Endometrial microvascular endothelial cells (primary cell): Measurements from ENCODE around the gene LRRC28. TPM values are rescaled to one million over a fixed set of nuclear protein-coding genes. Genes with fewer than 3 reads are reported as not detected.
"Not testable (repeated sequence)": the region's sequence is repeated elsewhere in the genome, so short reads cannot be mapped to it uniquely, and the experiment has no call there.

Source experiments
- in situ Hi-C: cut with HindIII; loops from 2 replicates; pipeline ENCODE4 v1.10.0; 2017; ENCODE audit warnings: low sequenced_read_pairs, low pct_unique_long_range_greater_than_20kb; ENCODE audit errors: inconsistent ontology term
- total RNA-seq: library from RNA; depleted of rRNA; stranded (reverse); fragments of >200 nt; gene quantifications from one replicate; pipeline ENCODE4 v1.2.3, GENCODE V29; 2015; ENCODE audit errors: inconsistent ontology term

LRRC28 gene
- 20.9 TPM for total RNA-seq

GRCh38 chr15:99250857-99251841, at the start of gene LRRC28:
LRRC28 (plus strand) TSS chr15:99251481; CDS start chr15:99255958, 4,477 bp downstream.
- in situ Hi-C loops = no loop called here

- in situ Hi-C loops = no loop called here
Measured at GRCh38 chr15:99202176-99202552, 49.1 kb upstream of the LRRC28 start.

- in situ Hi-C loops = no loop called here
Measured at GRCh38 chr15:99207672-99208071, 43.6 kb upstream of the LRRC28 start.

DNA sequence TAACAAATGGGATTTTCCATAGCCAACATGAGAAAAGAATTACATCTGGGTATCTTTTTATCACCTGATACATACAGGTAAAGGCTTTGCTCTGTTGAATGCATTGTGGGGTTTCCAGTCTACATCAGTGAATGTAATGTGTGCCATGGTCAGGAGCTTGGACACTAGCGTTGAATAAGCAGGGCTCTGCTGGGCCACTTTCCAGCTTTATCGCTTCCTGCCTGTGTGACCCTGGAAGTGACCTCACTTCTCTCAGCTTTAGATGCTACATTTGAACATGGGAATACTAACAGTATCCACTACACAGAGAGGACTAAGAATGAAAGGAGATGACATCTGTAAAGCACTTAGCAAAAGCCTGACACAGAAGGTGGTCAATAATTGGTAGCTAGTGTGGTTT, 42.0 kb upstream of the LRRC28 start:
- in situ Hi-C loops = no loop called here

DNA sequence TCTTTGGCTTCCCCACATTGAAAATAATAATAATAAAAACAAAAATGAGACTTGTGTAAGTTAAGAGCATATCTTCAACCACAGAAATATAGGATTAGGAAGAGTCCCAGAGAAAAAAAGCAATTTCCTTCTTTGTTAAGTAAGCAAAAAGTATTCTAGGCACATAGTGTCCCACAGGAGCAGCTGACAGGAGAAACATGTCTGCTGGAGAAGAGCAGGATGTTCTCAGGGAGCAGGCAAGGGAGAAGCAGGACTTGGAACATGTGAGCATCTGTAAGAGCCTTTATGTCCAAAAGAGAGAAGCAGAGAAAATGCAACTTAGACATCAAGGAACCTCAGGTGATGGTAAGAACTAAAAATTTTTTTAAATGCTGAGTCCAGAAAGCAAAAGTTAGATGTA, 40.9 kb upstream of the LRRC28 start:
- in situ Hi-C loops = loop anchor here (10.0 kb wide), 1 partner anchor 86 kb away; no protein-coding TSS in a partner anchor

DNA sequence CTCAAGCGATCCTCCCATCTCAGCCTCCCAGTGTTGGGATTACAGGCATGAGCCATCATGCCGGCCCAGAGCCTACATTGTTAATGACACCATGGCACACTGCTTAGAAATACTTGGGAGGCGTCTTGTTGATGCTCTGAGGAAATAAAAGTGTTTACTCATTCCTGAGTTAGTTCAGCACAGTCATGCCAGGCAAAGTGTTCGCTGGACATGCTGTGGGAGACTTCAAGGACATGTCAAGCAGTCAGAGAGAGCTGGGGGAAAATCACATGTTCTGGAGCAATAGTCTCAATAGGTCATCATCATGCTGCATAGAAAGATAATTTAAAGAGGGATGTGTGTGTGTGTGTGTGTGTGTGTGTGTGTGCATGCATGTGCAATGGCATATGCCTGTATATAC, 39.4 kb upstream of the LRRC28 start:
- in situ Hi-C loops = loop anchor here (10.0 kb wide), 1 partner anchor 87 kb away; no protein-coding TSS in a partner anchor

GRCh38 chr15:99212406-99212805, 38.9 kb upstream of the LRRC28 start:
- in situ Hi-C loops = loop anchor here (10.0 kb wide), 1 partner anchor 88 kb away; no protein-coding TSS in a partner anchor

DNA sequence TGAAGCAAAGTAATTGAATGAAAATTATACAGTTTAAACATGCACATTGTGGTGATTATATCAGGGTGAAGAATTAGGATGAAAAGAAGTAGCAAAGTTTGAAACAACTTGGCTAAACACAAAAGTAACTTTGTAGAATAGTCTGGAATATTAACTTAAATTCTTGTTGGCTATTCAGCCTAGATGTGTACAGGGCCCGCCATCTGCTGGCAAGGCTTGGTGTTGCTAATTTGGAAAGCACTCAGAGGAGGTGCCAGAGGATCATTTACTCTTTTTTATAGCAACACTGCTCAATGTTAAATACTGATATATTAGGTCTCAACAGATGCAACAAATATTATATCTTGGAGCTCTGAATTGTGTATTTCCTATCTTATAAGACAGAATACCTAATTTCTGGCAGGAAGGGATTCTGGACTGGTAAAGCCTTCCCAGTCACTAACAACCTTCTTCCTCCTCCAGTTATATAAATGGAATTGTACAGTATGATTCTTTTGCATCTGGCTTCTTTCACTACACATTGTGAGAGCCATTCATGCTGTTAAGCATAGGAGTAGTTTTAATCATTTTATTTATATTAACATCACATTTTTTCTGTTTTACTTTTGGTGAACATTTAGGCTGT, 38.0 kb upstream of the LRRC28 start:
- in situ Hi-C loops = loop anchor here (10.0 kb wide), 1 partner anchor 88 kb away; no protein-coding TSS in a partner anchor

- in situ Hi-C loops = no loop called here
Measured at GRCh38 chr15:99224372-99225214, 26.7 kb upstream of the LRRC28 start.

GRCh38 chr15:99226802-99227201, 24.5 kb upstream of the LRRC28 start:
- in situ Hi-C loops = no loop called here

GRCh38 chr15:99228120-99228770, 23.0 kb upstream of the LRRC28 start:
- in situ Hi-C loops = no loop called here

DNA sequence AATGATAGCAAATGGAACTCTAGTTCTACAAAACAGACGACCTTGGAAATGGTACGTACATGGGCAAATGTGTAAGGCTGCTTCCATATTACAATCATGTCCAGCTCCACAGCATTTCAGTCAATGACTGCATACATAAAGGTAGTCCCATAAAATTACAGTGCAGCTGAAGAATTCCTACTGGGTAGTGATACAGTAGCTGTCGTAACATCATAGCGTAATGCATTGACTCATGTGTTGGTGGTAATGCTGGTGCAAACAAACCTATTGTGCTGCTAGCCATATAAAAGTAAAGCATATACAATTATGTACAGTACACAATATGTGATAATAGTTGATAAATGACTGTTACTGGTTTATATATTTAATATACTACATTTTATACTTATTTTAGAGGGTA, 20.4 kb upstream of the LRRC28 start:
- in situ Hi-C loops = no loop called here

DNA sequence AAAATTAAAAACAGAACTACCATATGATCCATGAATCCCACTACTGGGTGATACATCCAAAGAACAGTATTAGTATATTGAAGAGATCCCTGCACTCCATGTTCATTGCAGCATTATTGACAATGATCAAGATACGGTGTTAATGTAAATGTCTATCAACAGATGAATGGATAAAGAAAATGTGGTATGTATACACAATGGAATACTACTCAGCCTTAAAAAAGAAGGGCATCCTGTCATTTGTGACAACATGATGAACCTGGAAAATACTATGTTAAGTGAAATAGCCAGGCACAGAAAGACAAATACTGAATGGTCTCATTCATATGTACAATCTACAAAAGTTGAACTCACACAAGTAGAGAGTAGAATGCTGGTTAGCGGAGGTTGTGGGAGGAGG, 18.5 kb upstream of the LRRC28 start:
- in situ Hi-C loops = no loop called here

DNA sequence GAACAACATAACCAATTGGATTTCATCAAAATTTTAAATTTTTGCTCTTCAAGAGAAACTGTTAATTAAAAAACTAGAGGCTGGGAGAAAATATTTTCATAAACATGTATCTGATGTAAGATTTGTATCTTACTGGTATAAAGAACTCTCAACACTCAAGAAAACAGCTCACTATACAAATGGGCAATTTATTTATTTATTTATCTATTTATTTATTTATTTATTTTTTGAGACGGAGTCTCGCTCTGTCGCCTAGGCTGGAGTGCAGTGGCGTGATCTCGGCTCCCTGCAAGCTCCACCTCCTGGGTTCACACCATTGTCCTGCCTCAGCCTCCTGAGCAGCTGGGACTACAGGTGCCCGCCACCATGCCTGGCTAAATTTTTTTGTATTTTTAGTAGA, 17.1 kb upstream of the LRRC28 start:
- in situ Hi-C loops = not testable (repeated sequence)

- in situ Hi-C loops = no loop called here
Measured at GRCh38 chr15:99238849-99239248, 12.4 kb upstream of the LRRC28 start.

DNA sequence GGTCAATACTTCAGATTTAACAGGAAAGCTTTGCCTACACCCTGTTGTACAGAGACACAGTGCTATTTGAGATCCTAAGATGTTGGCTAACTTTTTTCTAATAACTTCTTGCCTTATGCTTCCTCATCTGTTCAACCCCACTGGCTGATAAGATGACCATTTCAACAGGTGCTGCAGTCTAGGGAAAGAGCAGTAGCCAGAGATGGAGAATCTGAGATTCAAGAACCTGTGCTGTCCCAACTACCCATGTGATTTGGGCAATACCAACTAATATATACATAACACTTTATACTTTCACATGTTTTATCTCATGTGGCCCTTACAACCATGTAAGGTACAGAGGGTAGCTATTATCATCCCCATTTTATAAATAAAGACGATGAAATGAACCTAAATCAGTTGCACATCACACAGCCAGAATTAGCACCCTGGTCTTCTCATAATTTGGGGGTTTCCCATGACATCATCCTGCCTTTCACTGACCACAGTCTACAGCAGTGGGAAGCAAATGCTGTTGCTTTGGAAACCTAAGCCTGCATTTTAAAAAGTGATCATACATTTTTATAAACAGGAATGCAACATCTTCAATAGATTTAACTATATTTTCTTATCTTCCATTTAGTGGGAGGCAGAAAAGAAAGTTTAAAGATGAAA, 11.6 kb upstream of the LRRC28 start:
- in situ Hi-C loops = no loop called here

DNA sequence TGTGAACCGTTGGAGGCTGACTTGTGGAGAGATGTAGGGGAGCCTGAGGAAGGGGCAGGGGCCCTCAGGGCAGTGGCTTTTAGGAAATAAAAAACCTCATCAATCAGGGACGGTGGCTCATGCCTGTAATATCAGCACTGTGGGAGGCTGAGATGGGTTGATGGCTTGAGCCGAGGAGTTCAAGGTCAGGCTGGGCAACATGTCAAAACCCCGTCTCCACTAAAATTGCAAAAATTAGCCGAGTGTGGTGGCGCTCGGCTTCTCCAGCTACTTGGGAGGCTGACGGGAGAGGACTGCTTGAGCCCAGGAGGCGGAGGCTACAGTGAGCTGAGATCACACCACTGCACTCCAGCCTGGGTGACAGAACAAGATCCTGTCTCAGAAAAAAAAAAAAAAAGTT, 9.5 kb upstream of the LRRC28 start:
- in situ Hi-C loops = no loop called here

- in situ Hi-C loops = no loop called here
Measured at GRCh38 chr15:99244306-99244705, 7.0 kb upstream of the LRRC28 start.
